CD4-positive, alpha-beta T cell treated with Interleukin-17A for 1 hour (primary cell): ENCODE results near the gene SSTR3.
"Not testable (repeated sequence)": the region's sequence is repeated elsewhere in the genome, so short reads cannot be mapped to it uniquely, and the experiment has no call there.

ENCODE experiments used
- DNase-seq: peaks from one replicate; pipeline ENCODE4 v3.0.0-alpha.2; 2020

SSTR3 gene

GRCh38 chr22:37178350-37179125 is 33.7 kb downstream of the SSTR3 start:
- no peak for DNase-seq

- no peak for DNase-seq
These were observed 34.5 kb downstream of the SSTR3 start for GRCh38 chr22:37177755-37178154.

GRCh38 chr22:37177221-37177620 is 35.1 kb downstream of the SSTR3 start:
- no peak for DNase-seq

GRCh38 chr22:37176464-37177061 is 35.7 kb downstream of the SSTR3 start:
- DNase-seq, result no peak

- DNase-seq, result no peak
These were observed 36.6 kb downstream of the SSTR3 start for GRCh38 chr22:37175414-37176281.

GRCh38 chr22:37174964-37175363 is 37.3 kb downstream of the SSTR3 start:
- DNase-seq, result no peak

- DNase-seq, result no peak
These were observed 38.6 kb downstream of the SSTR3 start for GRCh38 chr22:37173709-37174108.

- no peak for DNase-seq
These were observed 39.7 kb downstream of the SSTR3 start for GRCh38 chr22:37172266-37173245.

- no peak for DNase-seq
These were observed 40.6 kb downstream of the SSTR3 start for GRCh38 chr22:37171662-37172061.

- DNase-seq, result not testable (repeated sequence)
These were observed 41.4 kb downstream of the SSTR3 start for GRCh38 chr22:37170689-37171405.

GRCh38 chr22:37169947-37170688 is 42.2 kb downstream of the SSTR3 start:
- DNase-seq, result peak; percentile 29

- no peak for DNase-seq
These were observed 42.9 kb downstream of the SSTR3 start for GRCh38 chr22:37169406-37169805.

- no peak for DNase-seq
These were observed 44.2 kb downstream of the SSTR3 start for GRCh38 chr22:37167981-37168647.

- DNase-seq, result no peak
These were observed 44.9 kb downstream of the SSTR3 start for GRCh38 chr22:37167176-37167980.

- DNase-seq, result peak; percentile 85
These were observed 45.6 kb downstream of the SSTR3 start for GRCh38 chr22:37166675-37167066.

- DNase-seq, result peak; percentile 25
These were observed 46.2 kb downstream of the SSTR3 start for GRCh38 chr22:37165940-37166674.

GRCh38 chr22:37165066-37165465 is 47.2 kb downstream of the SSTR3 start:
- DNase-seq, result no peak

- no peak for DNase-seq
These were observed 47.8 kb downstream of the SSTR3 start for GRCh38 chr22:37164505-37164887.
